IMR-90 (cell line): ENCODE measurements around the gene STRA8.
A peak's percentile ranks its signal among the peaks of the same experiment; 100 is the strongest.

ENCODE experiments used
- CEBPB ChIP-seq: IDR thresholded peaks from 2 replicates; pipeline ENCODE4 v1.6.1; 2012; ENCODE audit warnings: low read depth, low read length, improper control_type of control experiment
- CTCF ChIP-seq: conservative IDR thresholded peaks from 2 replicates; pipeline ENCODE4 v1.5.1; 2012; ENCODE audit warnings: mild to moderate bottlenecking, low read depth, low read length, improper control_type of control experiment
- MAZ ChIP-seq: IDR thresholded peaks from 2 replicates; pipeline ENCODE4 v1.6.1; 2012; ENCODE audit warnings: low read depth, mild to moderate bottlenecking, low read length, improper control_type of control experiment, moderate library complexity, borderline replicate concordance
- POLR2A ChIP-seq: IDR thresholded peaks from 2 replicates; pipeline ENCODE4 v1.6.1; 2012; ENCODE audit warnings: mild to moderate bottlenecking, low read depth, low read length
- RCOR1 ChIP-seq: IDR thresholded peaks from 2 replicates; pipeline ENCODE4 v1.6.1; 2012; ENCODE audit warnings: mild to moderate bottlenecking, low read length, improper control_type of control experiment; ENCODE audit not compliant: insufficient replicate concordance
- RFX5 ChIP-seq: IDR thresholded peaks from 2 replicates; pipeline ENCODE4 v1.8.0; 2012; ENCODE audit warnings: low read depth, mild to moderate bottlenecking, low read length, moderate library complexity

- no peak for TF ChIP-seq CEBPB
- peak; percentile 69; the same call in 1 of the 2 replicates for TF ChIP-seq MAZ
- TF ChIP-seq CTCF = no peak
- TF ChIP-seq POLR2A = peak; percentile 92
- no peak for TF ChIP-seq RFX5
- no peak for TF ChIP-seq RCOR1
These were observed 22.3 kb upstream of the STRA8 start, which contains the start of gene WDR91 for GRCh38 chr7:135211179-135211945.
